ENCODE measurements around the gene NFKB2.

The NFKB2 gene

GRCh38 chr10:102395400-102396316 is at the start of gene NFKB2:
Gene NFKB2, plus strand, starts transcription at chr10:102395705. Its CDS starts 255 bp downstream, at chr10:102395960.
- DNase-seq = peak; percentile 93 to 94

- DNase-seq = peak; percentile 46 to 50
Observed at GRCh38 chr10:102347236-102347828, 48.2 kb upstream of the NFKB2 start.

- DNase-seq = peak; percentile 77 to 82
Observed at GRCh38 chr10:102352066-102352715, 43.3 kb upstream of the NFKB2 start.

- no peak for DNase-seq
Observed at GRCh38 chr10:102354451-102354850, 41.1 kb upstream of the NFKB2 start.

GRCh38 chr10:102358712-102359382 is 36.7 kb upstream of the NFKB2 start:
- DNase-seq = no peak

GRCh38 chr10:102367441-102367840 is 28.1 kb upstream of the NFKB2 start:
- DNase-seq = no peak

GRCh38 chr10:102368077-102368476 is 27.4 kb upstream of the NFKB2 start:
- DNase-seq = no peak

- DNase-seq = no peak
Observed at GRCh38 chr10:102371295-102371694, 24.2 kb upstream of the NFKB2 start.

GRCh38 chr10:102375250-102375649 is 20.3 kb upstream of the NFKB2 start:
- no peak for DNase-seq

GRCh38 chr10:102375867-102376266 is 19.6 kb upstream of the NFKB2 start:
- DNase-seq = no peak

- DNase-seq = no peak
Observed at GRCh38 chr10:102376901-102377300, 18.6 kb upstream of the NFKB2 start.

GRCh38 chr10:102379383-102379782 is 16.1 kb upstream of the NFKB2 start:
- DNase-seq = no peak

GRCh38 chr10:102381983-102382382 is 13.5 kb upstream of the NFKB2 start:
- DNase-seq = no peak

GRCh38 chr10:102382871-102383270 is 12.6 kb upstream of the NFKB2 start:
- no peak for DNase-seq

- DNase-seq = peak in 1 of 2 experiments; percentile 12
Observed at GRCh38 chr10:102384053-102384452, 11.5 kb upstream of the NFKB2 start.

- no peak for DNase-seq
Observed at GRCh38 chr10:102384606-102385429, 10.7 kb upstream of the NFKB2 start.

- no peak for DNase-seq
Observed at GRCh38 chr10:102389894-102390293, 5.6 kb upstream of the NFKB2 start.

GRCh38 chr10:102392306-102392705 is 3.2 kb upstream of the NFKB2 start:
- no peak for DNase-seq

- DNase-seq = no peak
Observed at GRCh38 chr10:102393411-102394078, 2.0 kb upstream of the NFKB2 start.

- peak; percentile 99 for DNase-seq
Observed at GRCh38 chr10:102394079-102394800, 1.3 kb upstream of the NFKB2 start.

All from activated CD4-positive, alpha-beta T cell treated with anti-CD3 and anti-CD28 coated beads, Interleukin-2, amount 50 U/mL, for 48 hours (primary cell).